ENCODE results near the gene PRTG. TPM values are rescaled to one million over a fixed set of nuclear protein-coding genes. Genes with fewer than 3 reads are reported as not detected.
A peak's percentile ranks its signal among the peaks of the same experiment; 100 is the strongest.
"Not testable (repeated sequence)": the region's sequence is repeated elsewhere in the genome, so short reads cannot be mapped to it uniquely, and the experiment has no call there.

The PRTG gene
- total and polyA plus RNA-seq, 9 donors: 2.1 to 5.7 (median 2.6) TPM

- Histone ChIP-seq H3K27ac (ENCODE audit: low read length) (no peak overlapping the region), H3K36me3 (ENCODE audit: control insufficient read depth, insufficient read depth, low read length) (peaks cover 3% of the 10 kb centered on the region), H3K4me1 (ENCODE audit: control insufficient read depth, insufficient read depth, low read length) (no peaks in the 10 kb centered on the region), H3K4me3 (ENCODE audit: low read length) (no peak overlapping the region), H3K27me3 (ENCODE audit: control insufficient read depth, insufficient read depth, low read length) (no peaks in the 10 kb centered on the region), H3K9me3 (replicated peaks; ENCODE audit: control insufficient read depth, low read depth, low read length) (no peaks in the 10 kb centered on the region)
- no peak for DNase-seq
- no CpG with 5 or more reads among the region's 4 CpGs for WGBS (ENCODE audit: insufficient coverage)
These were observed 124.6 kb downstream of the PRTG start for GRCh38 chr15:55618387-55618786.

GRCh38 chr15:55615445-55615844, 127.5 kb downstream of the PRTG start:
- H3K9me3 ChIP-seq (replicated peaks; ENCODE audit: control insufficient read depth, low read depth, low read length): no peaks in the 10 kb centered on the region
- H3K4me1 ChIP-seq (ENCODE audit: control insufficient read depth, insufficient read depth, low read length): no peaks in the 10 kb centered on the region
- peaks cover 3% of the 10 kb centered on the region for H3K36me3 ChIP-seq (ENCODE audit: control insufficient read depth, insufficient read depth, low read length)
- no peaks in the 10 kb centered on the region for H3K27me3 ChIP-seq (ENCODE audit: control insufficient read depth, insufficient read depth, low read length)
- no peak overlapping the region for H3K4me3 ChIP-seq (ENCODE audit: low read length)
- H3K27ac ChIP-seq (ENCODE audit: low read length): no peak overlapping the region
- DNase-seq: no peak
- no CpG with 5 or more reads among the region's 1 CpG for WGBS (ENCODE audit: insufficient coverage)

GRCh38 chr15:55613727-55614126, 129.2 kb downstream of the PRTG start:
- WGBS (ENCODE audit: insufficient coverage): 79% methylated on average over 2 of the region's 4 CpGs
- no peaks in the 10 kb centered on the region for H3K36me3 ChIP-seq (ENCODE audit: control insufficient read depth, insufficient read depth, low read length)
- H3K4me3 ChIP-seq (ENCODE audit: low read length): no peak overlapping the region
- no peaks in the 10 kb centered on the region for H3K9me3 ChIP-seq (replicated peaks; ENCODE audit: control insufficient read depth, low read depth, low read length)
- DNase-seq: no peak
- H3K4me1 ChIP-seq (ENCODE audit: control insufficient read depth, insufficient read depth, low read length): no peaks in the 10 kb centered on the region
- no peak overlapping the region for H3K27ac ChIP-seq (ENCODE audit: low read length)
- H3K27me3 ChIP-seq (ENCODE audit: control insufficient read depth, insufficient read depth, low read length): no peaks in the 10 kb centered on the region

GRCh38 chr15:55606214-55606613, 136.7 kb downstream of the PRTG start:
- WGBS (ENCODE audit: insufficient coverage): 80% methylated on average over 1 of the region's 5 CpGs
- Histone ChIP-seq H3K4me3 (ENCODE audit: low read length) (no peak overlapping the region), H3K36me3 (ENCODE audit: control insufficient read depth, insufficient read depth, low read length) (no peaks in the 10 kb centered on the region), H3K4me1 (ENCODE audit: control insufficient read depth, insufficient read depth, low read length) (no peaks in the 10 kb centered on the region), H3K27me3 (ENCODE audit: control insufficient read depth, insufficient read depth, low read length) (no peaks in the 10 kb centered on the region), H3K9me3 (replicated peaks; ENCODE audit: control insufficient read depth, low read depth, low read length) (no peaks in the 10 kb centered on the region), H3K27ac (ENCODE audit: low read length) (no peak overlapping the region)
- DNase-seq: no peak

- H3K27me3 ChIP-seq (ENCODE audit: control insufficient read depth, insufficient read depth, low read length): no peaks in the 10 kb centered on the region
- DNase-seq: no peak
- H3K9me3 ChIP-seq (replicated peaks; ENCODE audit: control insufficient read depth, low read depth, low read length): no peaks in the 10 kb centered on the region
- WGBS (ENCODE audit: insufficient coverage): no CpG with 5 or more reads among the region's 5 CpGs
- no peaks in the 10 kb centered on the region for H3K36me3 ChIP-seq (ENCODE audit: control insufficient read depth, insufficient read depth, low read length)
- no peaks in the 10 kb centered on the region for H3K4me1 ChIP-seq (ENCODE audit: control insufficient read depth, insufficient read depth, low read length)
- no peak overlapping the region for H3K27ac ChIP-seq (ENCODE audit: low read length)
- no peak overlapping the region for H3K4me3 ChIP-seq (ENCODE audit: low read length)
These were observed 141.6 kb downstream of the PRTG start for GRCh38 chr15:55601374-55601773.

- no peak overlapping the region for H3K4me3 ChIP-seq (ENCODE audit: low read length)
- no peaks in the 10 kb centered on the region for H3K4me1 ChIP-seq (ENCODE audit: control insufficient read depth, insufficient read depth, low read length)
- 60% methylated on average over 1 of the region's 3 CpGs for WGBS (ENCODE audit: insufficient coverage)
- no peak for DNase-seq
- H3K27ac ChIP-seq (ENCODE audit: low read length): no peak overlapping the region
- no peaks in the 10 kb centered on the region for H3K27me3 ChIP-seq (ENCODE audit: control insufficient read depth, insufficient read depth, low read length)
- no peaks in the 10 kb centered on the region for H3K9me3 ChIP-seq (replicated peaks; ENCODE audit: control insufficient read depth, low read depth, low read length)
- H3K36me3 ChIP-seq (ENCODE audit: control insufficient read depth, insufficient read depth, low read length): no peaks in the 10 kb centered on the region
These were observed 143.5 kb downstream of the PRTG start for GRCh38 chr15:55599439-55599838.

- WGBS (ENCODE audit: insufficient coverage): no CpG with 5 or more reads among the region's 1 CpG
- not testable (repeated sequence) for H3K27me3 ChIP-seq (ENCODE audit: control insufficient read depth, insufficient read depth, low read length); H3K9me3 ChIP-seq (replicated peaks; ENCODE audit: control insufficient read depth, low read depth, low read length); H3K4me1 ChIP-seq (ENCODE audit: control insufficient read depth, insufficient read depth, low read length); DNase-seq; H3K27ac ChIP-seq (ENCODE audit: low read length); H3K4me3 ChIP-seq (ENCODE audit: low read length); H3K36me3 ChIP-seq (ENCODE audit: control insufficient read depth, insufficient read depth, low read length)
These were observed 149.9 kb downstream of the PRTG start for GRCh38 chr15:55593019-55593418.

- Histone ChIP-seq H3K4me3 (ENCODE audit: low read length) (no peak overlapping the region), H3K27me3 (ENCODE audit: control insufficient read depth, insufficient read depth, low read length) (peaks cover 3% of the 10 kb centered on the region), H3K9me3 (replicated peaks; ENCODE audit: control insufficient read depth, low read depth, low read length) (no peaks in the 10 kb centered on the region), H3K36me3 (ENCODE audit: control insufficient read depth, insufficient read depth, low read length) (no peaks in the 10 kb centered on the region), H3K4me1 (ENCODE audit: control insufficient read depth, insufficient read depth, low read length) (peaks cover 14% of the 10 kb centered on the region), H3K27ac (ENCODE audit: low read length) (no peak overlapping the region)
- DNase-seq: no peak
- WGBS (ENCODE audit: insufficient coverage): 50% methylated on average over 1 of the region's 3 CpGs
These were observed 152.2 kb downstream of the PRTG start for GRCh38 chr15:55590788-55591187.

- H3K4me3 ChIP-seq (ENCODE audit: low read length): peak overlapping the region; percentile 69
- no peaks in the 10 kb centered on the region for H3K9me3 ChIP-seq (replicated peaks; ENCODE audit: control insufficient read depth, low read depth, low read length)
- peak overlapping the region; percentile 91 for H3K27ac ChIP-seq (ENCODE audit: low read length)
- peaks cover 14% of the 10 kb centered on the region for H3K4me1 ChIP-seq (ENCODE audit: control insufficient read depth, insufficient read depth, low read length)
- peaks cover 3% of the 10 kb centered on the region for H3K27me3 ChIP-seq (ENCODE audit: control insufficient read depth, insufficient read depth, low read length)
- WGBS (ENCODE audit: insufficient coverage): 23% methylated on average over 2 of the region's 10 CpGs
- H3K36me3 ChIP-seq (ENCODE audit: control insufficient read depth, insufficient read depth, low read length): no peaks in the 10 kb centered on the region
- peak; percentile 46 for DNase-seq
These were observed 153.7 kb downstream of the PRTG start for GRCh38 chr15:55589287-55589686.

- Histone ChIP-seq H3K27me3 (ENCODE audit: control insufficient read depth, insufficient read depth, low read length) (peaks cover 3% of the 10 kb centered on the region), H3K4me3 (ENCODE audit: low read length) (peak overlapping the region; percentile 69), H3K4me1 (ENCODE audit: control insufficient read depth, insufficient read depth, low read length) (peaks cover 14% of the 10 kb centered on the region), H3K27ac (ENCODE audit: low read length) (peak overlapping the region; percentile 91), H3K9me3 (replicated peaks; ENCODE audit: control insufficient read depth, low read depth, low read length) (no peaks in the 10 kb centered on the region), H3K36me3 (ENCODE audit: control insufficient read depth, insufficient read depth, low read length) (no peaks in the 10 kb centered on the region)
- 2% methylated on average over 15 of the region's 19 CpGs for WGBS (ENCODE audit: insufficient coverage)
- DNase-seq: no peak
These were observed 154.2 kb downstream of the PRTG start for GRCh38 chr15:55588815-55589115.

- peak; percentile 84 for DNase-seq
- Histone ChIP-seq H3K4me1 (ENCODE audit: control insufficient read depth, insufficient read depth, low read length) (peaks cover 14% of the 10 kb centered on the region), H3K36me3 (ENCODE audit: control insufficient read depth, insufficient read depth, low read length) (no peaks in the 10 kb centered on the region), H3K4me3 (ENCODE audit: low read length) (peak within 1 kb of the TSS; percentile 72), H3K27me3 (ENCODE audit: control insufficient read depth, insufficient read depth, low read length) (peaks cover 3% of the 10 kb centered on the region), H3K27ac (ENCODE audit: low read length) (peak within 1 kb of the TSS; percentile 94), H3K9me3 (replicated peaks; ENCODE audit: control insufficient read depth, low read depth, low read length) (no peaks in the 10 kb centered on the region)
- WGBS (ENCODE audit: insufficient coverage): under 1% methylated on average over 103 of the region's 107 CpGs
These were observed 154.7 kb downstream of the PRTG start, which contains the start of gene PYGO1 for GRCh38 chr15:55588070-55588814. Gene PYGO1, minus strand, starts transcription at chr15:55588345. Its CDS starts 462 bp downstream, at chr15:55587883.

All from muscle of leg (tissue), 11 donors.